ENCODE results near the gene ARRB1.

DNA sequence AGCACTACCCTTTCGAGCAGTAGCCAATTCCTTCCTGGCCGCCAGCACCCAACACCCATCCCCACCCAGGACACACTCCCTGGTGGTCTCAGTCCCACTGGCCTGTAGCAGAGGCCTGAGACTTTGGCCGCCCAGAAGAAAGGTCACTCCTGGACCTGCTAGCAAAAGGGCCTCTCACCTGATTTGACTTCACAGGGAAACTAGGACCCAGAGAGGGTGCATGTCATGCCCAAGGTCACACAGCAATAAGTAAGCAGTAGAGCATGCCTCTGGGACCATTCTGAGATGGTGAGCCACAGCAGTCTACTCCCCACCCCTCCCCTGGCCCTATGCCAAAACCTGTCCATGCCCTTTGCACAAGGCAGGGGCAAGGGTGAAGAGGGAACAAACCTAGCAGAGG, 7.3 kb downstream of the ARRB1 start:
- TF ChIP-seq, protein P1, sequence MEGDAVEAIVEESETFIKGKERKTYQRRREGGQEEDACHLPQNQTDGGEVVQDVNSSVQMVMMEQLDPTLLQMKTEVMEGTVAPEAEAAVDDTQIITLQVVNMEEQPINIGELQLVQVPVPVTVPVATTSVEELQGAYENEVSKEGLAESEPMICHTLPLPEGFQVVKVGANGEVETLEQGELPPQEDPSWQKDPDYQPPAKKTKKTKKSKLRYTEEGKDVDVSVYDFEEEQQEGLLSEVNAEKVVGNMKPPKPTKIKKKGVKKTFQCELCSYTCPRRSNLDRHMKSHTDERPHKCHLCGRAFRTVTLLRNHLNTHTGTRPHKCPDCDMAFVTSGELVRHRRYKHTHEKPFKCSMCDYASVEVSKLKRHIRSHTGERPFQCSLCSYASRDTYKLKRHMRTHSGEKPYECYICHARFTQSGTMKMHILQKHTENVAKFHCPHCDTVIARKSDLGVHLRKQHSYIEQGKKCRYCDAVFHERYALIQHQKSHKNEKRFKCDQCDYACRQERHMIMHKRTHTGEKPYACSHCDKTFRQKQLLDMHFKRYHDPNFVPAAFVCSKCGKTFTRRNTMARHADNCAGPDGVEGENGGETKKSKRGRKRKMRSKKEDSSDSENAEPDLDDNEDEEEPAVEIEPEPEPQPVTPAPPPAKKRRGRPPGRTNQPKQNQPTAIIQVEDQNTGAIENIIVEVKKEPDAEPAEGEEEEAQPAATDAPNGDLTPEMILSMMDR (IDR thresholded peaks at IDR 0.05): no peak
- no peak for TF ChIP-seq POLR2A (IDR thresholded peaks at IDR 0.05)
